ENCODE results near the gene RGS6. TPM values are rescaled to one million over a fixed set of nuclear protein-coding genes. Genes with fewer than 3 reads are reported as not detected.

Gene RGS6
- total and polyA plus RNA-seq, 9 donors = 3.7 to 9.3 (median 6.2) TPM

DNA sequence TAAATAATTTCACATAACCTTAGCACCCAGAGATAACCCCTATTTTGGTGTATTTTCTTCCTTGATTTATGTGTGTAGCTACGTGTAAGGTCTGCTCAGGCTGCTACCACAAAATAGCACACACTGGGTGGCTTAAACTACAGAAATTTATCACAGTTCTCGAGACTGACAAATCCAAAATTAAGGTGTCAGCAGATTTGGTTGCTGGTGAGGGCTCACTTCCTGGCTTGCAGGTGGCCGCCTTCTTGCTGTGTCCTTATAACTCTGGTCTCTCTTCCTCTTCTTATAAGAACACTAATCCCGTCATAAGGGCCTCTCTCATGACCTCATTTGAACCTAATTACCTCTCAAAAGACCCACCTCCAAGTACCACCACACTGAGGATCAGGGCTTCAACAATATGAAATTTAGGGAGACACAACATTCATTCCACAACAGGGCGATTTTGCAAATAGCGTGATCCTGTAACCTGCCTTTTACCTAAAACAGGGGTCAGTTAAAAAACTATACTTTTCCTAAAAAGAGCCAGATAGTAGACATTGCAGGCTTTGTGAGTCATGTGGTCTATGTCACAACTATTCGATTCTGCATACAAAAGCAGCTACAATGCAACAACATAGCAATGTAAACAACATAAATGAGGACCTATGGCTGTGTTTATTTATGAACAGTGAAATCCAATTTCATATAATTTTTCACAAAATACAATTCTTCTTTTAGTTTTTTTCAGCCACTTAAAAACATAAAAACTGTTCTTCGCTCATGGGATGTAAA, 589.9 kb downstream of the RGS6 start:
- Histone ChIP-seq H3K36me3 (ENCODE audit: control insufficient read depth, insufficient read depth, low read length) (no peaks in the 10 kb centered on the region), H3K9me3 (replicated peaks; ENCODE audit: control insufficient read depth, low read depth, low read length) (no peaks in the 10 kb centered on the region), H3K27ac (ENCODE audit: low read length) (no peak overlapping the region), H3K4me3 (ENCODE audit: low read length) (no peak overlapping the region), H3K4me1 (ENCODE audit: control insufficient read depth, insufficient read depth, low read length) (peaks cover 5% of the 10 kb centered on the region), H3K27me3 (ENCODE audit: control insufficient read depth, insufficient read depth, low read length) (no peaks in the 10 kb centered on the region)
- 83% methylated on average over 1 of the region's 8 CpGs for WGBS (ENCODE audit: insufficient coverage)
- DNase-seq = no peak

DNA sequence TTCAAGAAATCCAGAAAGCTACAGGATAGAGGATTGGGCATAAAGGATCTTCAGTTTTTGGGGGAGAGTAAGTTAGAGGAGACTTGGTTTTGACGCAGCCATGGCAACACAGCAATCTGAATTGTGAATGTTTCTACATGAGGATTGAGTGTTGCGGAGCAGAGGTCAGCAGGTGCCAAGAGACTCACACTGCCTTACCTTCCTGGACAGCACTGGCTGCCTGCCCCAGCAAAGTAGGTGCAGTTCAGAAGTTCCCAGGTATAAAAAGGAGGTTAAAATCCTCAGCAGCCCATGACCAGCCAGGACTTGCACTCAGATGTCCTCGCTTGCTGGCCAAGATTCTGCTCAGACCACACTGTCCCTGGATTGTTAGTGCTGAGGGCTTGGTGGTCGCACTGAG, 590.6 kb downstream of the RGS6 start:
- no peaks in the 10 kb centered on the region for H3K36me3 ChIP-seq (ENCODE audit: control insufficient read depth, insufficient read depth, low read length)
- no peaks in the 10 kb centered on the region for H3K27me3 ChIP-seq (ENCODE audit: control insufficient read depth, insufficient read depth, low read length)
- 92% methylated on average over 3 of the region's 4 CpGs for WGBS (ENCODE audit: insufficient coverage)
- peaks cover 2% of the 10 kb centered on the region for H3K4me1 ChIP-seq (ENCODE audit: control insufficient read depth, insufficient read depth, low read length)
- H3K9me3 ChIP-seq (replicated peaks; ENCODE audit: control insufficient read depth, low read depth, low read length) = no peaks in the 10 kb centered on the region
- H3K27ac ChIP-seq (ENCODE audit: low read length) = no peak overlapping the region
- DNase-seq = no peak
- H3K4me3 ChIP-seq (ENCODE audit: low read length) = no peak overlapping the region

DNA sequence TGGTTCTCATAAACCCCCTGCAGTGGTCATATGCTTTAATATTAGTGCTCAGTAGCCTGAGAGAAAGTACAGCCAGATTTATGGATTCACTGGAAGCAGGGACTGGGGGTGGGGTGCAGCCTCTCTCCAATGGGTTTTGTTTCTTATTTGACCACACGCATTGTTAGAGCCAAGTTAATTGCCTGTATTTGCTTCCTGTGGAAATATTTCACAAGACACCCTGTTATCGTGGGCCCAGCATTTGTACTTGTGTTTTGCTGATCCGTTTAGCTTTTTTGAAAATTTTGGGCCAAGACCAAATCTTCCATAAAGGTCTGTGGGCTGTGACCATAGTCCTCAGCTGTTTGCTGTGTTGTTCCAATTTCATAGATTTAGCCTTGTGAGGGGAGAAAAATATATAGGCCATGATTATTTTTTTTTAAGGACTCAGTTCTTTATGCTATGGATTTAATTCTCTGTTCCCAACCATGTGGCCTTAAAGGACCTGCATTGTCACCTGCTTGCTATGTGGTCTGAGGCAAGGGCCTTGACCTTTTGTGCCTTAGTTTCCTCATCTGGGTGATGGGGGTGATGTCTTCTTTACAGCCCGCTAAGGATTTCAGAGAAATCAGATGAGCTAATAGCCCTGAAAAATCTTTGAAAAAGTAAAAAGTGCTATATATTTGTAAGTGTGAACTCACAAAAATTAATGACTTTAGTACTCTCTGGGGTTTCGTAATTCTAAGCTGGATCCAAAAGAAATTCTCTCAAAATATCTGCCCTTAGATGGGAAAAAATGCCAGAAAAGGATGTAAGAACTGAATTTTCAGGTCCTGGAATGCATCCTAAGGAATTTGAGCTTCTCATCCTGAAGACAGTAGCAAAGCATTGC, 591.4 kb downstream of the RGS6 start:
- H3K36me3 ChIP-seq (ENCODE audit: control insufficient read depth, insufficient read depth, low read length) = no peaks in the 10 kb centered on the region
- no peaks in the 10 kb centered on the region for H3K9me3 ChIP-seq (replicated peaks; ENCODE audit: control insufficient read depth, low read depth, low read length)
- H3K4me3 ChIP-seq (ENCODE audit: low read length) = no peak overlapping the region
- H3K4me1 ChIP-seq (ENCODE audit: control insufficient read depth, insufficient read depth, low read length) = peaks cover 2% of the 10 kb centered on the region
- DNase-seq = peak; percentile 57
- 80% methylated on average over 1 of the region's 5 CpGs for WGBS (ENCODE audit: insufficient coverage)
- no peak overlapping the region for H3K27ac ChIP-seq (ENCODE audit: low read length)
- H3K27me3 ChIP-seq (ENCODE audit: control insufficient read depth, insufficient read depth, low read length) = no peaks in the 10 kb centered on the region

DNA sequence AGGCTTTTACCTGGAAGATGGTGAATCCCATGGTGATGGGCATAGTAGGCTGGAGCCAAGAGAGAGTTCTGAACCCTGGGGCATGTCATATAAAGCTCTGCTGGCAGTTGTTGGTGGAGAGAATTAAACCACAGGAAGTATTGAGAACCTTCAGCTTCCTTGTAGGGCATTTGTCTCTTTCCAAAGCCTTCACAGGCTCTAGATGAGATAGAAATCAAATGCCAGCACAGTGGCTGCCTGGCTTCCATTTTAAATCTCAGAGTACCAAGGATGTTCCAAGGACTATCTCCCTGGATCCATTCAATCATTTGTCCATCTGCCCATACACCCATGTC, 592.0 kb downstream of the RGS6 start:
- no peaks in the 10 kb centered on the region for H3K27me3 ChIP-seq (ENCODE audit: control insufficient read depth, insufficient read depth, low read length)
- no peaks in the 10 kb centered on the region for H3K9me3 ChIP-seq (replicated peaks; ENCODE audit: control insufficient read depth, low read depth, low read length)
- no peaks in the 10 kb centered on the region for H3K36me3 ChIP-seq (ENCODE audit: control insufficient read depth, insufficient read depth, low read length)
- H3K4me1 ChIP-seq (ENCODE audit: control insufficient read depth, insufficient read depth, low read length) = peaks cover 5% of the 10 kb centered on the region
- H3K4me3 ChIP-seq (ENCODE audit: low read length) = no peak overlapping the region
- no peak for DNase-seq
- no peak overlapping the region for H3K27ac ChIP-seq (ENCODE audit: low read length)

DNA sequence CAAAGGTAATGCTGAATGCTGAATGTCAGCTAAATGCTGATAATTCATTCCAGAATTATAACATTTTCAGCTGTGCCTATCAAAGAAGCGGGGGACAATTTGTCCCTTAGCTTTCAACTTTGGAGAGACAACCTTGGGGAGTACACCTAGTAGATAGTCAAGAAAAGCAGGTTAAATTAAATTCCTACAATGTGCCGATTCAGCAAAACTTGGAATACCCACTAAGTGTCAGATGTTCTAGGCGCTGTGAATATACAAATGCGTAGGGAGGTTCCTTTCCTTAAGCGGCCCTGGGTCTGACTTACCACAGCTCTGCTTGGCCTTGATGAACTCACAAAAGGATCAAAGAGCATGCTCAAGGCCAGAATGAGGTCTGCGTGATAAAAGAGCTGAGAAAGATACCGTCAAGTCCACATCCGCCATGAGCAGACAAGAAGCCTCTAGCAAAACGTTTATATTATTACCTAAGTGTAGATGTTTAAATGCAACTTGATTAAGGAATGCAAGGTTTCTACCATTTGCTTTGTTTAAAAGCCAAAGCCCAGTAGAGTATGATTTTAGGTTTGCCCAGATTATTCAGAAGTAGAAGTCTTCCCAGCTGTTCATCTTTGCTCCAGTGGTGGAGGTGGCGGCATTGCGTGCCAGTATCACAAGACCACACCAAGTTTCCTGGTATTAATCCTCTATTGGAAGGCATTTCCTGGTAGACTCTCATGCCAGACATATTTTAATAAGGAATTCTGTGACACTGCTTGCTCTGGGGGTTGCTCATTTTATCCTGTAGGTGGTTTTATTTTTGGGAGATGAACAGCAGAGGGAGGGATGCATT, 593.1 kb downstream of the RGS6 start:
- 92% methylated on average over 5 of the region's 11 CpGs for WGBS (ENCODE audit: insufficient coverage)
- no peak overlapping the region for H3K4me3 ChIP-seq (ENCODE audit: low read length)
- DNase-seq = no peak
- no peaks in the 10 kb centered on the region for H3K36me3 ChIP-seq (ENCODE audit: control insufficient read depth, insufficient read depth, low read length)
- no peak overlapping the region for H3K27ac ChIP-seq (ENCODE audit: low read length)
- no peaks in the 10 kb centered on the region for H3K9me3 ChIP-seq (replicated peaks; ENCODE audit: control insufficient read depth, low read depth, low read length)
- H3K27me3 ChIP-seq (ENCODE audit: control insufficient read depth, insufficient read depth, low read length) = no peaks in the 10 kb centered on the region
- H3K4me1 ChIP-seq (ENCODE audit: control insufficient read depth, insufficient read depth, low read length) = peaks cover 5% of the 10 kb centered on the region

DNA sequence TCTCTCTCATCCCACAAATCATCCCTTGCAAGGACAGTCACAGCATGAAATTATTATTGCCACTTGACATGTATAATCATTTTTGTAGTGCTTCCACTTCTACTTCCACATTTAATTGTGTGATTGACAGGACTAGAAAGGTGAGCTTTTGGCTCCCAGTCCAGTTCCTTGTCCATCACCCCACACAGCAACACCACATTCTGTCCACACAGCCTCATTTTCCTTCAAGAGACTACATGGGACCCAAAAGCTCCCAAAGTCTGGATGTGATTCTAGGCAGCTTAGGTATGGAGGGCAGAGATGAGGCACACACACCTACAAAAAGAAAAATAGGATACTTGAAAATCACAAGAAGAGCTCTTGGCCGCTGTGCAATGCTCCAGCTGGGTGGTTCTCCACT, 595.4 kb downstream of the RGS6 start:
- Histone ChIP-seq H3K4me3 (ENCODE audit: low read length) (no peak overlapping the region), H3K27ac (ENCODE audit: low read length) (no peak overlapping the region), H3K36me3 (ENCODE audit: control insufficient read depth, insufficient read depth, low read length) (no peaks in the 10 kb centered on the region), H3K27me3 (ENCODE audit: control insufficient read depth, insufficient read depth, low read length) (no peaks in the 10 kb centered on the region), H3K4me1 (ENCODE audit: control insufficient read depth, insufficient read depth, low read length) (peaks cover 5% of the 10 kb centered on the region), H3K9me3 (replicated peaks; ENCODE audit: control insufficient read depth, low read depth, low read length) (peaks cover under 1% of the 10 kb centered on the region)
- no peak for DNase-seq
- WGBS (ENCODE audit: insufficient coverage) = no CpG with 5 or more reads among the region's 1 CpG

DNA sequence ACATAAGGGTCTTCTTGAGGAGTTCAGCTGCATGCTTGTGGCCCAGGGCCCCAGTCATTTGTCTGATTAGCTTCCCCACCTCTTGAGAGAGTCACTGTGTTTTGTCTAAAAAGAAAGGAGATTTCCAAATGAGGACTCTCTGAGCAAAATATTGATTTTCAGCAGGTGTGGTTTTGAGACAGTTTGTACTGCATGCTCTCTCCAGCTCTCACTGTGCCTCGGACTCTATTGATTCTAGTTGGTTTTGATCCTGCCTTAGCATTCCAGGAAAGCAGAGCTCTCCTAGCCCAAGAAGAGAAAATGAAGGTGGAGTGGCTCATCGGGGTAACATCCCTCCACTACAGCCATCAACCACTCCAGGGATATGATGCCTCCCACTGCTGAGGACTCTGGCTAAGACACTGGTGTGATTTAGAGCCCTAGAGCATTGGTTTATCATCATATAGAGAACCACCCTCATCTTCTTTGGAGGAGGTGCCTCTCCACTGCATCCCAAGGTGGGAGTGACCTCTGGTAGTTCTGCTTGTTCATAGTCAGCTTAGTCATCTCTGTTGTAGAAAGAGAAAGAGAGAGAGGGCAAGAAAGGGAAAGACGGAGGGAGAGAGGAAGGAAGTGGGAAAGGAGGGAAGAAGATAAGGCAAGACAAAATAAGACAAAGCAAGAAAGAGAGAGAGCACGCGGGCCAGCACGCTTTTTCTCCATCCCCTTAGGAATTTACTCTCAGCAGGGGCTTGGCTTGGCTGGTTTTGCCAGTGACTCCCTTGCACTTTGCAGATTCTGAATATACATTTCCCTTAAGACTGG, 596.0 kb downstream of the RGS6 start:
- DNase-seq = no peak
- H3K4me3 ChIP-seq (ENCODE audit: low read length) = no peak overlapping the region
- H3K36me3 ChIP-seq (ENCODE audit: control insufficient read depth, insufficient read depth, low read length) = no peaks in the 10 kb centered on the region
- H3K27me3 ChIP-seq (ENCODE audit: control insufficient read depth, insufficient read depth, low read length) = no peaks in the 10 kb centered on the region
- 50% methylated on average over 1 of the region's 6 CpGs for WGBS (ENCODE audit: insufficient coverage)
- H3K4me1 ChIP-seq (ENCODE audit: control insufficient read depth, insufficient read depth, low read length) = peaks cover 5% of the 10 kb centered on the region
- H3K27ac ChIP-seq (ENCODE audit: low read length) = no peak overlapping the region
- H3K9me3 ChIP-seq (replicated peaks; ENCODE audit: control insufficient read depth, low read depth, low read length) = peaks cover 5% of the 10 kb centered on the region

DNA sequence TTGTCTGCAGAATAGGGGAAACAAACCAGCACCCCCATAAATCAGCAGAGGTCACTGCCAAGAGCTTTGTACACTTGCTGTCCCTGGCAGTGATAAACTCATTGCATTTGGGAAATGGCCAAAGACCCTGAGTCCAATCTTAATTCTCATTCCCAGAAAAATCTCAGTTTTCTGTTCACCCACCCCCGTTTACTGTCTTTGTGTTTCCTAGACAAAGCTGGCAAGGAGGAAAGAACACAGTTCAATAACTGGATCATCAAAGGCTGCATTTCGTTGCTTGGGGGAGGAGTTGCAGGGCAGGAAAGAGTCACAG, 596.6 kb downstream of the RGS6 start:
- Histone ChIP-seq H3K4me3 (ENCODE audit: low read length) (no peak overlapping the region), H3K27ac (ENCODE audit: low read length) (no peak overlapping the region), H3K27me3 (ENCODE audit: control insufficient read depth, insufficient read depth, low read length) (no peaks in the 10 kb centered on the region), H3K4me1 (ENCODE audit: control insufficient read depth, insufficient read depth, low read length) (peaks cover 5% of the 10 kb centered on the region), H3K9me3 (replicated peaks; ENCODE audit: control insufficient read depth, low read depth, low read length) (peaks cover 5% of the 10 kb centered on the region), H3K36me3 (ENCODE audit: control insufficient read depth, insufficient read depth, low read length) (no peaks in the 10 kb centered on the region)
- 26% methylated on average over 1 of the region's 2 CpGs for WGBS (ENCODE audit: insufficient coverage)
- DNase-seq = no peak

DNA sequence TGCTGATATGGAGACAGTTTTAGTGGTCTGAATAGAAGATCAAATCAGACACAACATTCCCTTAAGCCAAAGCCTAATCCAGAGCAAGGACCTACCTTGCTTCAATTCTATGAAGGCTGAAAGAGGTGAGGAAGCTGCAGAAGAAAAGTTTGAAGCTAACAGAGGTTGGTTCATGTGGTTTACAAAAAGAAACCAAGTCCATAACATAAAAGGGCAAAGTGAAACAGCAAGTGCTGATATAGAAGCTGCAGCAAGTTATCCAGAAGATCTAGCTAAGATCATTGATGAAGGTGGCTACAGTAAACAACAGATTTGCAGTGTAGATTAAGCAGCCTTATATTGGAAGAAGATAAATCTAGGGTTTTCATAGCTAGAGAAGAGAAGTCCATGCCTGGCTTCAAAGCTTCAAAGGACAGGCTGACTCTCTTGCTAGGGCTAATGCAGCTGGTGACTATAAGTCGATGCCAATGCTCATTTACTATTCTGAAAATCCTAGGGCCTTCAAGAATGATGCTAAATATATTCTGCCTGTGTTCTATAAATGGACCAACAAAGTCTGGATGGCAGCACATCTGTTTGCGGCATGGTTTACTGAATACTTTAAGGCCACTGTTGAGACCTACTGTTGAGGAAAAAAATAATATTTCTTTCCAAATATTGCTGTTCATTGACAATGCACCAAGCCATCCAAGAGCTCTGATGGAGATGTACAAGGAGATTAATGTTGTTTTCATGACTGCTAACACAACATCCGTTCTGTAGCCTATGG, 600.6 kb downstream of the RGS6 start:
- 80% methylated on average over 1 of the region's 3 CpGs for WGBS (ENCODE audit: insufficient coverage)
- peaks cover 3% of the 10 kb centered on the region for H3K4me1 ChIP-seq (ENCODE audit: control insufficient read depth, insufficient read depth, low read length)
- no peak overlapping the region for H3K27ac ChIP-seq (ENCODE audit: low read length)
- peaks cover 5% of the 10 kb centered on the region for H3K9me3 ChIP-seq (replicated peaks; ENCODE audit: control insufficient read depth, low read depth, low read length)
- H3K27me3 ChIP-seq (ENCODE audit: control insufficient read depth, insufficient read depth, low read length) = no peaks in the 10 kb centered on the region
- DNase-seq = no peak
- H3K36me3 ChIP-seq (ENCODE audit: control insufficient read depth, insufficient read depth, low read length) = no peaks in the 10 kb centered on the region
- H3K4me3 ChIP-seq (ENCODE audit: low read length) = no peak overlapping the region
